Nephron (organoid): ENCODE data around the gene ETV6.

Source experiments
- H3K27ac Mint-ChIP-seq, 3 experiments: 2 replicates each; pipeline ENCODE4 v1.8.0; 2020; ENCODE audit warnings: mixed read lengths in 3 of 3, mild to moderate bottlenecking in 2 of 3, moderate library complexity in 1 of 3
- H3K27me3 Mint-ChIP-seq: 2 replicates; pipeline ENCODE4 v1.8.0; 2021; ENCODE audit warnings: low read depth, mild to moderate bottlenecking, moderate library complexity, mixed read lengths
- H3K36me3 Mint-ChIP-seq: 2 replicates; pipeline ENCODE4 v1.8.0; 2020; ENCODE audit warnings: low read depth, mixed read lengths
- H3K4me1 Mint-ChIP-seq: 2 replicates; pipeline ENCODE4 v1.8.0; 2020; ENCODE audit warnings: mixed read lengths
- H3K4me3 Mint-ChIP-seq, 3 experiments: 2 replicates each; pipeline ENCODE4 v1.8.0; 2020; ENCODE audit warnings: mild to moderate bottlenecking in 3 of 3, mixed read lengths in 3 of 3, moderate library complexity in 2 of 3
- H3K9me3 Mint-ChIP-seq: 2 replicates; pipeline ENCODE4 v1.8.0; 2020; ENCODE audit warnings: mixed read lengths
- TF ChIP-seq, protein P1 (sequence below), 3 experiments: fragments of 200-600 bp; sonication (generic); IDR thresholded peaks; one replicate each; pipeline ENCODE4 v1.5.0; 2021; ENCODE audit warnings: antibody characterized with exemption in 3 of 3; ENCODE audit not compliant: unreplicated experiment in 3 of 3

ETV6 gene

DNA sequence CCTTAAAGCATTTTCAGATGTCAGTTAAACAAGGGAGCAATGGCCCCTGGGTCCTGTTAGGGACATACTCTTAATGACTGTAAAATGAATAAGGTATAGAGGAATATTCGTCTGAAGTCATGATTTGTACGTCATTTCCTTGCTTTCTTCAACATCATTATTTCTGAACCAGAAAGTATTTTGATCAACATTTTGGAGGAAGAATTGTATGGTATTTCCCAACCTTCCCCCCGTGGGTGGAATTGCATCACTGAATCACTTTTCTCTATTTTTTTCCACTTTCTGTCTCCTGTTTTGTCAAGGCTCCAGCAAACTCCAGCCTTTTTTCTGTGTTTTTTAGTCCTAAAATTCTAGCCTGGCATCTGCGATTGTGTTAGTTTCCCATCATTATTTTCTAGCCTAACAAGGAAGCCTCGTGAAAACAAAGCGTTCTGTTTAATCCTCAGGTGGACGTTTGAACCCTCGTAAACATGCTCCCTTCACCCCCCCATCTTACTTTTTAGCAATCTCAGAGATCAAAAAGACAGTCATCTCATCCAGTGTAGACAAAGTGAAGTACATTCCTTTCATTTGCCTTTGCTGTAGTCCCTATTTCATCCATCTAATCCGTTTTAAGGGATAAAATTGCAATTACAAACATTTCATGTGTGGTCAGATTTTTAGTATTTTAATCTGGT lies 62.3 kb downstream of the ETV6 start:
- peaks cover 28% of the 10 kb centered on the region for H3K4me1 Mint-ChIP-seq
- peak overlapping the region in 1 of 3 experiments; percentile 7 for H3K27ac Mint-ChIP-seq
- H3K4me3 Mint-ChIP-seq = no peak overlapping the region

DNA sequence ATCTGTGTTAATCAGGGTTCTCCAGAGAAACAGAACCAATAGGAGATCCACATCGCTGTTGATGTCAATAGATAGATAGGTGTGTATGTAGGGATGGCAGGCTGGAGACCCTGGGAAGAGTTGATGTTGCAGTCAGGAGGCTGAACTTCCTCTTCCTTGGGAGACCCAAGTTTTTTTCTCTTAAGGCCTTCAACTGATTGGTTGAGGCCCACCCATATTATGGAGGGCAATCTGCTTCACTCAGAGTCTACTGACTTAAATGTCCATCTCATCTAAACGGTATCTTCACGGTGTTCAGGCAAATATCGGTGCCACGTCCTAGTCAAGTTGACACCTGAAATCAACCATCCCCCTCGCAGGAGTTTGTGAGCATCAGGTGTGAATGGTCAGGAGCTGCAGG lies 63.0 kb downstream of the ETV6 start:
- Mint-ChIP-seq H3K27ac (no peak overlapping the region), H3K27me3 (no peaks in the 10 kb centered on the region), H3K9me3 (no peaks in the 10 kb centered on the region), H3K4me3 (no peak overlapping the region), H3K4me1 (peaks cover 30% of the 10 kb centered on the region), H3K36me3 (peaks cover 13% of the 10 kb centered on the region)
- TF ChIP-seq, protein P1, sequence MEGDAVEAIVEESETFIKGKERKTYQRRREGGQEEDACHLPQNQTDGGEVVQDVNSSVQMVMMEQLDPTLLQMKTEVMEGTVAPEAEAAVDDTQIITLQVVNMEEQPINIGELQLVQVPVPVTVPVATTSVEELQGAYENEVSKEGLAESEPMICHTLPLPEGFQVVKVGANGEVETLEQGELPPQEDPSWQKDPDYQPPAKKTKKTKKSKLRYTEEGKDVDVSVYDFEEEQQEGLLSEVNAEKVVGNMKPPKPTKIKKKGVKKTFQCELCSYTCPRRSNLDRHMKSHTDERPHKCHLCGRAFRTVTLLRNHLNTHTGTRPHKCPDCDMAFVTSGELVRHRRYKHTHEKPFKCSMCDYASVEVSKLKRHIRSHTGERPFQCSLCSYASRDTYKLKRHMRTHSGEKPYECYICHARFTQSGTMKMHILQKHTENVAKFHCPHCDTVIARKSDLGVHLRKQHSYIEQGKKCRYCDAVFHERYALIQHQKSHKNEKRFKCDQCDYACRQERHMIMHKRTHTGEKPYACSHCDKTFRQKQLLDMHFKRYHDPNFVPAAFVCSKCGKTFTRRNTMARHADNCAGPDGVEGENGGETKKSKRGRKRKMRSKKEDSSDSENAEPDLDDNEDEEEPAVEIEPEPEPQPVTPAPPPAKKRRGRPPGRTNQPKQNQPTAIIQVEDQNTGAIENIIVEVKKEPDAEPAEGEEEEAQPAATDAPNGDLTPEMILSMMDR (IDR thresholded peaks at IDR 0.05; ENCODE audit: unreplicated experiment in 3 of 3) = no peak

More for the DNA sequence above, 62.3 kb downstream of the ETV6 start:
- H3K36me3 Mint-ChIP-seq = peaks cover 13% of the 10 kb centered on the region
- H3K27me3 Mint-ChIP-seq = no peaks in the 10 kb centered on the region
- TF ChIP-seq, protein P1 (IDR thresholded peaks at IDR 0.05; ENCODE audit: unreplicated experiment in 3 of 3) = no peak
- no peaks in the 10 kb centered on the region for H3K9me3 Mint-ChIP-seq

DNA sequence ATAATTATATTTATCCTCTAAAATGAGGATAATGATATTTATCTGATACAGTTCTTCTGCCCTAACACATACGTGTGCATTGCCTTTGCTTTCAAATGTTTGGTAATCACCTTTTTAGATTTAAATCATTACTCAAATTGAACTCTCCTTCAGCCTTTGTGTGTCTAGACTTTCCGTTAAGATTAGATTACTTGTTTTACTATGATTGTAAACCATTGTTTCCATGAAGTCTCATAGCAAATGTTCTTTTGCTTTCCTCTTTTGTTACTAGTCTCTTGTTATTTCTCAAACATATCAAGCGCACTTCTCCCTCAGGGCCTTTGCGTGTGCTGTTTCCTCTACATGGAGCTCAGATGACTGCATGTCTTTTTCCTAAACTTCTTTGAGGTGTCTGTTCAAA lies 63.7 kb downstream of the ETV6 start:
- Mint-ChIP-seq H3K9me3 (no peaks in the 10 kb centered on the region), H3K27ac (no peak overlapping the region), H3K36me3 (peaks cover 13% of the 10 kb centered on the region)

DNA sequence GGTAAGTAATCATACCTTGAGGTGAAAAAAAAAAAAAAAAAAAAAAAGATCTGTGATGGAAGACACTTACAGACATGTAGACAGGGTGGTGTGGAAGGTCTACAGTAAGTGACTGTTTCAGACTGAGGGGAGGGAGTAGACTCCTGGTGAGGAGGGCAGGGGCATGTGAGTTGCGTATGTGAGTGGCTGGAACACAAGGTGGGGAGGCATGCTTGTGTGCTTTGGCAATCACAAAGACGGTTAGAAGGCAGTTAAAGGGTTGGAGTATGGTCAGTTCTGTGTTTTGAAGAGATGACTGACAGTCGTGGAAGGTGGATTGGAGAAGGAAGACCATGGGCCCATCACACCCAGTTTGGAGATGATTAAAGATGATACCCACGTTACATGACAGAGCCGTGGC lies 65.2 kb downstream of the ETV6 start:
- TF ChIP-seq, protein P1 (IDR thresholded peaks at IDR 0.05; ENCODE audit: unreplicated experiment in 3 of 3) = no peak
- peaks cover 13% of the 10 kb centered on the region for H3K36me3 Mint-ChIP-seq
- H3K27me3 Mint-ChIP-seq = no peaks in the 10 kb centered on the region
- H3K4me3 Mint-ChIP-seq = no peak overlapping the region
- peak overlapping the region in 1 of 3 experiments; percentile 4 for H3K27ac Mint-ChIP-seq
- peaks cover 27% of the 10 kb centered on the region for H3K4me1 Mint-ChIP-seq
- H3K9me3 Mint-ChIP-seq = no peaks in the 10 kb centered on the region

More for the DNA sequence above, 63.7 kb downstream of the ETV6 start:
- TF ChIP-seq, protein P1 (IDR thresholded peaks at IDR 0.05; ENCODE audit: unreplicated experiment in 3 of 3) = no peak
- Mint-ChIP-seq H3K27me3 (no peaks in the 10 kb centered on the region), H3K4me1 (peaks cover 30% of the 10 kb centered on the region), H3K4me3 (no peak overlapping the region)

DNA sequence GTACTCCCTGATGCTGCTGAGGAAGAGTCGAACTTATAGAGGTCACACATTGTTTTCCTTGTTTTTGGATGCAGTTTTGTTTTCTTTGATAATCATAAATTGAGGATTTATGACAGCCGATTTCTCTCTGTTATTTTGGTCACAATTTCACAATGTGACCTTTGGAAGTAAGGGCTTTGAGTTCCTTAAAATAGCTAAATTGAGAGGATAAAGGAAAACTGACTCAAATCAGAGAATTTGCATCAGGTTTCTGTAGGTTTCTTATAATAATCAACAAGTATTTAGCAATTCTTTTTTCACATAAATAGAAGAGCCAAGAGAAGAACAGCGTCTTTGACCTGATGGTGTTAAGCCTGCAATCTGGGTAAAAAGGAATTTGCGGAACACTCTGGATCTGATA lies 66.1 kb downstream of the ETV6 start:
- no peak overlapping the region for H3K4me3 Mint-ChIP-seq
- TF ChIP-seq, protein P1 (IDR thresholded peaks at IDR 0.05; ENCODE audit: unreplicated experiment in 3 of 3) = no peak
- H3K4me1 Mint-ChIP-seq = peaks cover 33% of the 10 kb centered on the region
- no peaks in the 10 kb centered on the region for H3K9me3 Mint-ChIP-seq
- H3K27me3 Mint-ChIP-seq = no peaks in the 10 kb centered on the region
- peaks cover 13% of the 10 kb centered on the region for H3K36me3 Mint-ChIP-seq
- H3K27ac Mint-ChIP-seq = no peak overlapping the region
